A549 (cell line): ENCODE measurements around the gene RPS6KA2.

Source experiments
- CEBPB ChIP-seq, 2 experiments: fragments of >200 bp in 1 of 2; sonication (Bioruptor Twin) in 1 of 2; formaldehyde crosslinking in 1 of 2; IDR thresholded peaks; 2 replicates each; pipeline ENCODE4 v1.6.1; 2012 to 2016
- EHF ChIP-seq: fragments of 250-450 bp; sonication (Bioruptor Pico); IDR thresholded peaks from 2 replicates; pipeline ENCODE4 v1.5.0; 2020; ENCODE audit warnings: mild to moderate bottlenecking
- EP300 ChIP-seq, 2 experiments: fragments of >200 bp; sonication (Bioruptor Twin); formaldehyde crosslinking; IDR thresholded peaks; 2 replicates in 1 of 2; 3 replicates in 1 of 2; pipeline ENCODE4 v1.6.1; 2016 to 2017
- HMGXB4 ChIP-seq: fragments of 250-450 bp; sonication (Bioruptor Pico); IDR thresholded peaks from 2 replicates; pipeline ENCODE4 v1.5.0; 2021; ENCODE audit warnings: mild to moderate bottlenecking, moderate library complexity, borderline replicate concordance
- KDM5A ChIP-seq: fragments of 200-600 bp; sonication (generic); IDR thresholded peaks from 2 replicates; pipeline ENCODE4 v1.6.1; 2016; ENCODE audit warnings: antibody characterized with exemption, mild to moderate bottlenecking
- MAFK ChIP-seq: fragments of 450-650 bp; IDR thresholded peaks from 2 replicates; pipeline ENCODE4 v1.6.1; 2014; ENCODE audit not compliant: partially characterized antibody
- PHF8 ChIP-seq: fragments of 200-600 bp; sonication (generic); IDR thresholded peaks from 2 replicates; pipeline ENCODE4 v1.6.1; 2016; ENCODE audit warnings: low read depth, mild to moderate bottlenecking, antibody characterized with exemption, moderate library complexity, borderline replicate concordance
- POLR2A ChIP-seq: IDR thresholded peaks from 2 replicates; pipeline ENCODE4 v1.6.1; 2012; ENCODE audit warnings: mild to moderate bottlenecking, low read length
- RAD21 ChIP-seq, 2 experiments: fragments of >200 bp in 1 of 2; sonication (Bioruptor Twin) in 1 of 2; formaldehyde crosslinking in 1 of 2; IDR thresholded peaks in 1 of 2; conservative IDR thresholded peaks in 1 of 2; 2 replicates in 1 of 2; 3 replicates in 1 of 2; pipeline ENCODE4 v1.6.1; 2012 to 2018; ENCODE audit warnings: inconsistent platforms in 1 of 2
- SREBF2 ChIP-seq: fragments of 450-650 bp; IDR thresholded peaks from 2 replicates; pipeline ENCODE4 v1.6.1; 2014; ENCODE audit warnings: mild to moderate bottlenecking, moderate library complexity
- ZFP36 ChIP-seq: fragments of 450-650 bp; IDR thresholded peaks from 2 replicates; pipeline ENCODE4 v1.6.1; 2014; ENCODE audit warnings: borderline replicate concordance; ENCODE audit not compliant: partially characterized antibody
- TF ChIP-seq, protein P1 (sequence below): IDR thresholded peaks from 2 replicates; pipeline ENCODE4 v1.6.1; 2012
- TF ChIP-seq, protein P2 (sequence below): fragments of >200 bp; sonication (Bioruptor Twin); formaldehyde crosslinking; IDR thresholded peaks from 3 replicates; pipeline ENCODE4 v1.5.1; 2016
- TF ChIP-seq, protein P3 (sequence below): fragments of 200-600 bp; sonication (generic); IDR thresholded peaks from 2 replicates; pipeline ENCODE4 v1.6.1; 2016; ENCODE audit warnings: antibody characterized with exemption, mild to moderate bottlenecking, moderate library complexity

GRCh38 chr6:166366921-166367320 is 260.1 kb downstream of the RPS6KA2 start:
- no peak for TF ChIP-seq CEBPB (IDR thresholded peaks at IDR 0.05)
- TF ChIP-seq, protein P1, sequence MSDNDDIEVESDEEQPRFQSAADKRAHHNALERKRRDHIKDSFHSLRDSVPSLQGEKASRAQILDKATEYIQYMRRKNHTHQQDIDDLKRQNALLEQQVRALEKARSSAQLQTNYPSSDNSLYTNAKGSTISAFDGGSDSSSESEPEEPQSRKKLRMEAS: no peak
- TF ChIP-seq, protein P2, sequence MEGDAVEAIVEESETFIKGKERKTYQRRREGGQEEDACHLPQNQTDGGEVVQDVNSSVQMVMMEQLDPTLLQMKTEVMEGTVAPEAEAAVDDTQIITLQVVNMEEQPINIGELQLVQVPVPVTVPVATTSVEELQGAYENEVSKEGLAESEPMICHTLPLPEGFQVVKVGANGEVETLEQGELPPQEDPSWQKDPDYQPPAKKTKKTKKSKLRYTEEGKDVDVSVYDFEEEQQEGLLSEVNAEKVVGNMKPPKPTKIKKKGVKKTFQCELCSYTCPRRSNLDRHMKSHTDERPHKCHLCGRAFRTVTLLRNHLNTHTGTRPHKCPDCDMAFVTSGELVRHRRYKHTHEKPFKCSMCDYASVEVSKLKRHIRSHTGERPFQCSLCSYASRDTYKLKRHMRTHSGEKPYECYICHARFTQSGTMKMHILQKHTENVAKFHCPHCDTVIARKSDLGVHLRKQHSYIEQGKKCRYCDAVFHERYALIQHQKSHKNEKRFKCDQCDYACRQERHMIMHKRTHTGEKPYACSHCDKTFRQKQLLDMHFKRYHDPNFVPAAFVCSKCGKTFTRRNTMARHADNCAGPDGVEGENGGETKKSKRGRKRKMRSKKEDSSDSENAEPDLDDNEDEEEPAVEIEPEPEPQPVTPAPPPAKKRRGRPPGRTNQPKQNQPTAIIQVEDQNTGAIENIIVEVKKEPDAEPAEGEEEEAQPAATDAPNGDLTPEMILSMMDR: no peak
- no peak for TF ChIP-seq HMGXB4 (CRISPR knock-in tag)
- no peak for TF ChIP-seq EP300 (IDR thresholded peaks at IDR 0.05)
- TF ChIP-seq EHF: no peak
- TF ChIP-seq ZFP36: no peak
- no peak for TF ChIP-seq RAD21 (conservative IDR thresholded peaks at IDR 0.05 in 1 of 2, IDR thresholded peaks at IDR 0.05 in 1 of 2)
- no peak for TF ChIP-seq POLR2A
- no peak for TF ChIP-seq MAFK
- TF ChIP-seq SREBF2: no peak
- TF ChIP-seq, protein P3, sequence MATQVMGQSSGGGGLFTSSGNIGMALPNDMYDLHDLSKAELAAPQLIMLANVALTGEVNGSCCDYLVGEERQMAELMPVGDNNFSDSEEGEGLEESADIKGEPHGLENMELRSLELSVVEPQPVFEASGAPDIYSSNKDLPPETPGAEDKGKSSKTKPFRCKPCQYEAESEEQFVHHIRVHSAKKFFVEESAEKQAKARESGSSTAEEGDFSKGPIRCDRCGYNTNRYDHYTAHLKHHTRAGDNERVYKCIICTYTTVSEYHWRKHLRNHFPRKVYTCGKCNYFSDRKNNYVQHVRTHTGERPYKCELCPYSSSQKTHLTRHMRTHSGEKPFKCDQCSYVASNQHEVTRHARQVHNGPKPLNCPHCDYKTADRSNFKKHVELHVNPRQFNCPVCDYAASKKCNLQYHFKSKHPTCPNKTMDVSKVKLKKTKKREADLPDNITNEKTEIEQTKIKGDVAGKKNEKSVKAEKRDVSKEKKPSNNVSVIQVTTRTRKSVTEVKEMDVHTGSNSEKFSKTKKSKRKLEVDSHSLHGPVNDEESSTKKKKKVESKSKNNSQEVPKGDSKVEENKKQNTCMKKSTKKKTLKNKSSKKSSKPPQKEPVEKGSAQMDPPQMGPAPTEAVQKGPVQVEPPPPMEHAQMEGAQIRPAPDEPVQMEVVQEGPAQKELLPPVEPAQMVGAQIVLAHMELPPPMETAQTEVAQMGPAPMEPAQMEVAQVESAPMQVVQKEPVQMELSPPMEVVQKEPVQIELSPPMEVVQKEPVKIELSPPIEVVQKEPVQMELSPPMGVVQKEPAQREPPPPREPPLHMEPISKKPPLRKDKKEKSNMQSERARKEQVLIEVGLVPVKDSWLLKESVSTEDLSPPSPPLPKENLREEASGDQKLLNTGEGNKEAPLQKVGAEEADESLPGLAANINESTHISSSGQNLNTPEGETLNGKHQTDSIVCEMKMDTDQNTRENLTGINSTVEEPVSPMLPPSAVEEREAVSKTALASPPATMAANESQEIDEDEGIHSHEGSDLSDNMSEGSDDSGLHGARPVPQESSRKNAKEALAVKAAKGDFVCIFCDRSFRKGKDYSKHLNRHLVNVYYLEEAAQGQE: no peak
- no peak for TF ChIP-seq PHF8
- no peak for TF ChIP-seq KDM5A
